Measurements from ENCODE around the gene CYB561. TPM values are rescaled to one million over a fixed set of nuclear protein-coding genes. Genes with fewer than 3 reads are reported as not detected.
A peak's percentile ranks its signal among the peaks of the same experiment; 100 is the strongest.

Gene CYB561
- total and polyA plus RNA-seq, 2 donors (not counting 1 experiment from before 2014, with no cell fraction given), result 3.5 to 4.9 TPM

GRCh38 chr17:63444457-63444856 is 1.6 kb downstream of the CYB561 start:
- intact Hi-C loops (cut with micrococcal nuclease), result no loop called here
- Histone ChIP-seq H3K4me1 (ENCODE audit: control insufficient read depth in 2 of 2, insufficient read depth in 2 of 2, low read length in 2 of 2) (peaks cover 23 to 34% of the 10 kb centered on the region in 2 donors), H3K4me2 (replicated peaks; ENCODE audit: low read depth, low read length, poor library complexity, severe bottlenecking) (no peak overlapping the region), H3K27ac (ENCODE audit: low read length in 2 of 2) (no peak overlapping the region), H4K20me1 (ENCODE audit: control insufficient read depth, insufficient read depth, low read length, poor library complexity, severe bottlenecking) (no peaks in the 10 kb centered on the region), H3K9me3 (ENCODE audit: control extremely low read depth in 1 of 3, control insufficient read depth in 2 of 3, insufficient read depth in 1 of 3, low read length in 2 of 3) (no peaks in the 10 kb centered on the region), H3K27me3 (replicated peaks in 1 of 4; ENCODE audit: control extremely low read depth in 1 of 4, control insufficient read depth in 3 of 4, insufficient read depth in 4 of 4, low read length in 3 of 4) (peaks cover 0 to 2% (median 0%) of the 10 kb centered on the region in 4 experiments), H3K9ac (ENCODE audit: low read length) (no peak overlapping the region), H2AFZ (ENCODE audit: insufficient read depth, low read depth, low read length, poor library complexity, severe bottlenecking) (no peak overlapping the region), H3K79me2 (ENCODE audit: control insufficient read depth, insufficient read depth, low read length) (no peaks in the 10 kb centered on the region), H3K4me3 (ENCODE audit: control extremely low read depth in 1 of 5, extremely low read depth in 1 of 5, insufficient read depth in 1 of 5, low read depth in 2 of 5, low read length in 4 of 5) (no peak overlapping the region), H3K36me3 (replicated peaks in 1 of 2; ENCODE audit: control extremely low read depth in 1 of 2, control insufficient read depth in 1 of 2, extremely low read depth in 1 of 2, insufficient read depth in 2 of 2, low read length in 1 of 2) (no peaks in the 10 kb centered on the region)
- WGBS (ENCODE audit: insufficient coverage), result 88% methylated on average over 1 of the region's 3 CpGs
- peaks cover 30% of the 10 kb centered on the region for H3K4me1 Mint-ChIP-seq
- ATAC-seq (ENCODE audit: low read depth) (no peak), DNase-seq (no peak)
- ChIA-PET POLR2A (no interaction called here), CTCF (interaction anchor here (0.5 to 4.9 kb wide), 6 partner anchors 19 to 569 kb away, joined by 3 to 26 read pairs (median 4); no protein-coding TSS in a partner anchor)
- H3K27ac Mint-ChIP-seq, result peak overlapping the region; percentile 13
- H3K4me3 Mint-ChIP-seq, result peak overlapping the region; percentile 77
- no peaks in the 10 kb centered on the region for H3K27me3 Mint-ChIP-seq
- H3K9me3 Mint-ChIP-seq (ENCODE audit: insufficient read depth), result no peaks in the 10 kb centered on the region
- TF ChIP-seq EZH2 (IDR thresholded peaks at IDR 0.05; ENCODE audit: borderline replicate concordance, insufficient read depth, low read depth, low read length, poor library complexity, severe bottlenecking), result no peak
- TF ChIP-seq CTCF (IDR thresholded peaks at IDR 0.05), result no peak

GRCh38 chr17:63443053-63443452 is 3.1 kb downstream of the CYB561 start:
- ATAC-seq (ENCODE audit: low read depth), result no peak
- Mint-ChIP-seq H3K27me3 (no peaks in the 10 kb centered on the region), H3K4me3 (no peak overlapping the region), H3K9me3 (ENCODE audit: insufficient read depth) (no peaks in the 10 kb centered on the region), H3K27ac (no peak overlapping the region), H3K4me1 (peaks cover 33% of the 10 kb centered on the region)
- H2AFZ ChIP-seq (ENCODE audit: insufficient read depth, low read depth, low read length, poor library complexity, severe bottlenecking), result no peak overlapping the region
- no peak overlapping the region for H3K9ac ChIP-seq (ENCODE audit: low read length)
- DNase-seq, result no peak
- H3K4me2 ChIP-seq (replicated peaks; ENCODE audit: low read depth, low read length, poor library complexity, severe bottlenecking), result no peak overlapping the region
- intact Hi-C loops (cut with micrococcal nuclease), result no loop called here
- TF ChIP-seq CTCF (IDR thresholded peaks at IDR 0.05) (no peak), EZH2 (IDR thresholded peaks at IDR 0.05; ENCODE audit: borderline replicate concordance, insufficient read depth, low read depth, low read length, poor library complexity, severe bottlenecking) (no peak)
- POLR2A ChIA-PET, result no interaction called here
- H4K20me1 ChIP-seq (ENCODE audit: control insufficient read depth, insufficient read depth, low read length, poor library complexity, severe bottlenecking), result no peaks in the 10 kb centered on the region
- WGBS (ENCODE audit: insufficient coverage), result 91% methylated on average over 5 of the region's 6 CpGs
- no peaks in the 10 kb centered on the region for H3K9me3 ChIP-seq (ENCODE audit: control extremely low read depth in 1 of 3, control insufficient read depth in 2 of 3, insufficient read depth in 1 of 3, low read length in 2 of 3)
- H3K36me3 ChIP-seq (replicated peaks in 1 of 2; ENCODE audit: control extremely low read depth in 1 of 2, control insufficient read depth in 1 of 2, extremely low read depth in 1 of 2, insufficient read depth in 2 of 2, low read length in 1 of 2), result no peaks in the 10 kb centered on the region
- H3K79me2 ChIP-seq (ENCODE audit: control insufficient read depth, insufficient read depth, low read length), result no peaks in the 10 kb centered on the region
- peaks cover 23 to 42% of the 10 kb centered on the region in 2 donors for H3K4me1 ChIP-seq (ENCODE audit: control insufficient read depth in 2 of 2, insufficient read depth in 2 of 2, low read length in 2 of 2)
- no peak overlapping the region for H3K4me3 ChIP-seq (ENCODE audit: control extremely low read depth in 1 of 5, extremely low read depth in 1 of 5, insufficient read depth in 1 of 5, low read depth in 2 of 5, low read length in 4 of 5)
- no peak overlapping the region for H3K27ac ChIP-seq (ENCODE audit: low read length in 2 of 2)
- CTCF ChIA-PET, result interaction anchor here (0.6 to 4.9 kb wide), 9 partner anchors 10 to 267 kb away, joined by 3 to 26 read pairs (median 4); no protein-coding TSS in a partner anchor
- H3K27me3 ChIP-seq (replicated peaks in 1 of 4; ENCODE audit: control extremely low read depth in 1 of 4, control insufficient read depth in 3 of 4, insufficient read depth in 4 of 4, low read length in 3 of 4), result no peaks in the 10 kb centered on the region
